ENCODE measurements around the gene UTS2B.

UTS2B gene

GRCh38 chr3:191352014-191352413 lies 21.7 kb upstream of the UTS2B start:
- DNase-seq (ENCODE audit: low read depth): no peak

- no peak for DNase-seq (ENCODE audit: low read depth)
Observed at GRCh38 chr3:191350396-191351090, 20.2 kb upstream of the UTS2B start.

- DNase-seq (ENCODE audit: low read depth): no peak
Observed at GRCh38 chr3:191348098-191348497, 17.8 kb upstream of the UTS2B start.

GRCh38 chr3:191347228-191347627 lies 16.9 kb upstream of the UTS2B start:
- DNase-seq (ENCODE audit: low read depth): no peak

GRCh38 chr3:191345334-191345733 lies 15.0 kb upstream of the UTS2B start:
- no peak for DNase-seq (ENCODE audit: low read depth)

- no peak for DNase-seq (ENCODE audit: low read depth)
Observed at GRCh38 chr3:191343913-191344312, 13.6 kb upstream of the UTS2B start.

- DNase-seq (ENCODE audit: low read depth): no peak
Observed at GRCh38 chr3:191343115-191343514, 12.8 kb upstream of the UTS2B start.

GRCh38 chr3:191342411-191342810 lies 12.1 kb upstream of the UTS2B start:
- no peak for DNase-seq (ENCODE audit: low read depth)

- DNase-seq (ENCODE audit: low read depth): no peak
Observed at GRCh38 chr3:191342006-191342405, 11.7 kb upstream of the UTS2B start.

- DNase-seq (ENCODE audit: low read depth): no peak
Observed at GRCh38 chr3:191340966-191341365, 10.6 kb upstream of the UTS2B start.

GRCh38 chr3:191340351-191340750 lies 10.0 kb upstream of the UTS2B start:
- DNase-seq (ENCODE audit: low read depth): no peak

GRCh38 chr3:191339316-191339917 lies 9.1 kb upstream of the UTS2B start:
- DNase-seq (ENCODE audit: low read depth): no peak

GRCh38 chr3:191338177-191338488 lies 7.8 kb upstream of the UTS2B start:
- no peak for DNase-seq (ENCODE audit: low read depth)

GRCh38 chr3:191336833-191337232 lies 6.5 kb upstream of the UTS2B start:
- DNase-seq (ENCODE audit: low read depth): no peak

- no peak for DNase-seq (ENCODE audit: low read depth)
Observed at GRCh38 chr3:191334346-191334893, 4.1 kb upstream of the UTS2B start.

GRCh38 chr3:191333298-191333880 lies 3.1 kb upstream of the UTS2B start:
- no peak for DNase-seq (ENCODE audit: low read depth)

GRCh38 chr3:191331388-191331787 lies 1.1 kb upstream of the UTS2B start:
- DNase-seq (ENCODE audit: low read depth): no peak

GRCh38 chr3:191330530-191331048 lies 263 bp upstream of the UTS2B start:
- DNase-seq (ENCODE audit: low read depth): no peak

GRCh38 chr3:191328962-191329653 lies 1.2 kb downstream of the UTS2B start, which contains the start of gene CCDC50:
Gene CCDC50, plus strand, starts transcription at chr3:191329394. Its CDS starts 281 bp downstream, at chr3:191329675.
- peak; percentile 6 for DNase-seq (ENCODE audit: low read depth)

GRCh38 chr3:191328383-191328961 lies 1.9 kb downstream of the UTS2B start:
- no peak for DNase-seq (ENCODE audit: low read depth)

- DNase-seq (ENCODE audit: low read depth): no peak
Observed at GRCh38 chr3:191327526-191327925, 2.8 kb downstream of the UTS2B start.

GRCh38 chr3:191324936-191325335 lies 5.4 kb downstream of the UTS2B start:
- DNase-seq (ENCODE audit: low read depth): no peak
